Fibroblast of lung (primary cell): ENCODE data around the gene PACRG. TPM values are rescaled to one million over a fixed set of nuclear protein-coding genes. Genes with fewer than 3 reads are reported as not detected.

Experiments used
- DNase-seq, 2 donors: peaks; one replicate each; pipeline versions ENCODE4 v3.0.0 to v3.0.0-alpha.2; 2010; ENCODE audit warnings: low read depth in 2 of 2
- H2AFZ ChIP-seq: 2 replicates; pipeline ENCODE4 v1.5.1; 2012; ENCODE audit warnings: low read length, control low read depth, inconsistent platforms
- H3K27ac ChIP-seq: 2 replicates; pipeline ENCODE4 v1.5.1; 2011; ENCODE audit warnings: low read length, control low read depth; ENCODE audit not compliant: insufficient read depth
- H3K27me3 ChIP-seq: 2 replicates; pipeline ENCODE4 v1.5.1; 2011; ENCODE audit warnings: mild to moderate bottlenecking, low read length; ENCODE audit not compliant: control insufficient read depth, insufficient read depth
- H3K36me3 ChIP-seq: 2 replicates; pipeline ENCODE4 v1.5.1; 2011; ENCODE audit warnings: low read length; ENCODE audit not compliant: control insufficient read depth, insufficient read depth
- H3K4me1 ChIP-seq: 2 replicates; pipeline ENCODE4 v1.5.1; 2011; ENCODE audit warnings: low read length; ENCODE audit not compliant: control insufficient read depth, insufficient read depth; ENCODE audit errors: extremely low read depth
- H3K4me2 ChIP-seq: 2 replicates; pipeline ENCODE4 v1.5.1; 2011; ENCODE audit warnings: low read length, control low read depth; ENCODE audit not compliant: insufficient read depth; ENCODE audit errors: extremely low read depth
- H3K4me3 ChIP-seq, 4 experiments: fragments of 200-600 bp in 1 of 4; sonication (generic) in 1 of 4; replicated peaks in 1 of 4; 2 replicates each; pipeline ENCODE4 v1.5.1; 2011 to 2016; ENCODE audit warnings: low read length in 4 of 4, low read depth in 3 of 4, mild to moderate bottlenecking in 3 of 4, control low read depth in 2 of 4, inconsistent platforms in 1 of 4, mixed read lengths in 1 of 4; ENCODE audit not compliant: insufficient read depth in 1 of 4; ENCODE audit errors: control extremely low read depth in 1 of 4
- H3K79me2 ChIP-seq: 2 replicates; pipeline ENCODE4 v1.5.1; 2012; ENCODE audit warnings: mild to moderate bottlenecking, low read length, inconsistent platforms; ENCODE audit not compliant: control insufficient read depth, insufficient read depth
- H3K9ac ChIP-seq: 2 replicates; pipeline ENCODE4 v1.5.1; 2011; ENCODE audit warnings: mild to moderate bottlenecking, low read length, control low read depth; ENCODE audit not compliant: insufficient read depth
- H3K9me3 ChIP-seq: 2 replicates; pipeline ENCODE4 v1.5.1; 2012; ENCODE audit warnings: low read depth, low read length; ENCODE audit not compliant: control insufficient read depth, insufficient read depth
- H4K20me1 ChIP-seq: 2 replicates; pipeline ENCODE4 v1.5.1; 2011; ENCODE audit warnings: low read length; ENCODE audit not compliant: control insufficient read depth, insufficient read depth; ENCODE audit errors: extremely low read depth
- EZH2 ChIP-seq: IDR thresholded peaks from 2 replicates; pipeline ENCODE4 v1.5.1; 2012; ENCODE audit warnings: low read length, control low read depth, mild to moderate bottlenecking; ENCODE audit errors: missing control alignments
- polyA plus RNA-seq, 2 donors: library from polyadenylated mRNA; depleted of rRNA in 1 of 2; stranded (reverse) in 1 of 2; unstranded in 1 of 2; fragments of >200 nt; gene quantifications; 2 replicates each; pipeline ENCODE4 v1.2.1, GENCODE V29; 2011 to 2012; ENCODE audit warnings: missing spikeins in 1 of 2
- total RNA-seq: library from RNA; depleted of rRNA; stranded (reverse); fragments of >200 nt; gene quantifications from 2 replicates; pipeline ENCODE4 v1.2.1, GENCODE V29; 2014
- TF ChIP-seq, protein P1 (sequence below), 2 donors: IDR thresholded peaks in 1 of 2; conservative IDR thresholded peaks in 1 of 2; 1 replicate in 1 of 2; 2 replicates in 1 of 2; pipeline ENCODE4 v1.5.1; 2011 to 2012; ENCODE audit warnings: low read length in 2 of 2, control low read depth in 1 of 2, inconsistent platforms in 1 of 2, low read depth in 1 of 2, mild to moderate bottlenecking in 1 of 2

Gene PACRG
- total and polyA plus RNA-seq, 2 donors (not counting 1 experiment from before 2014, with no cell fraction given) = 0.30 to 0.66 TPM

- no peak overlapping the region for H2AFZ ChIP-seq
- no peaks in the 10 kb centered on the region for H3K79me2 ChIP-seq
- no peaks in the 10 kb centered on the region for H3K27me3 ChIP-seq
- peaks cover 2% of the 10 kb centered on the region for H3K4me1 ChIP-seq
- DNase-seq = no peak
- no peak overlapping the region for H3K4me3 ChIP-seq
- H3K36me3 ChIP-seq = no peaks in the 10 kb centered on the region
- no peak overlapping the region for H3K4me2 ChIP-seq
- no peak overlapping the region for H3K9ac ChIP-seq
- no peak for TF ChIP-seq EZH2
- no peaks in the 10 kb centered on the region for H3K9me3 ChIP-seq
- H3K27ac ChIP-seq = no peak overlapping the region
- no peaks in the 10 kb centered on the region for H4K20me1 ChIP-seq
Measured at GRCh38 chr6:162730502-162730901, 2.7 kb downstream of the PACRG start.

DNA sequence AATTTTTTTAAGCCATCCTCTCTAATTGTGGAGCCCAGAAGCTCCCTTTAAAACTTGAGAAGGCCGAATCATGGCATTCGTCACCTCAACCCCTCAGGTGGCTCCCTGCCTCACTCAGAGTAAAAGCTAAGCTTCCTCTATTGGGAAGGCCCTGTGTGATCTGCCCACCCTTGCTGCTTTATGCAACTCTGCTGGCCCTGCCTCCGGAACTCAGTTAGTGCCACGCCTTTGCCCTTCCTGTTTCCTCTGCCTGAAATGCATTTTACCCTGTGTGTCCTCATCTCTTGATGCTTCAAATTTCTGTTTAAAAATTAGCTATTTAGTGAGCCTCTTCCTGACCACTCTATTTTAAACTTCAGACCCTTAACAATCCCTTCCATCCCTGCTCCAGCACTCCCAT, 5.7 kb downstream of the PACRG start:
- Histone ChIP-seq H3K79me2 (no peaks in the 10 kb centered on the region), H3K27ac (no peak overlapping the region), H3K4me2 (no peak overlapping the region), H3K4me1 (no peaks in the 10 kb centered on the region), H3K9me3 (no peaks in the 10 kb centered on the region), H4K20me1 (no peaks in the 10 kb centered on the region), H3K27me3 (no peaks in the 10 kb centered on the region), H3K9ac (no peak overlapping the region), H3K4me3 (no peak overlapping the region), H2AFZ (no peak overlapping the region), H3K36me3 (no peaks in the 10 kb centered on the region)
- no peak for DNase-seq
- no peak for TF ChIP-seq EZH2
- TF ChIP-seq, protein P1, sequence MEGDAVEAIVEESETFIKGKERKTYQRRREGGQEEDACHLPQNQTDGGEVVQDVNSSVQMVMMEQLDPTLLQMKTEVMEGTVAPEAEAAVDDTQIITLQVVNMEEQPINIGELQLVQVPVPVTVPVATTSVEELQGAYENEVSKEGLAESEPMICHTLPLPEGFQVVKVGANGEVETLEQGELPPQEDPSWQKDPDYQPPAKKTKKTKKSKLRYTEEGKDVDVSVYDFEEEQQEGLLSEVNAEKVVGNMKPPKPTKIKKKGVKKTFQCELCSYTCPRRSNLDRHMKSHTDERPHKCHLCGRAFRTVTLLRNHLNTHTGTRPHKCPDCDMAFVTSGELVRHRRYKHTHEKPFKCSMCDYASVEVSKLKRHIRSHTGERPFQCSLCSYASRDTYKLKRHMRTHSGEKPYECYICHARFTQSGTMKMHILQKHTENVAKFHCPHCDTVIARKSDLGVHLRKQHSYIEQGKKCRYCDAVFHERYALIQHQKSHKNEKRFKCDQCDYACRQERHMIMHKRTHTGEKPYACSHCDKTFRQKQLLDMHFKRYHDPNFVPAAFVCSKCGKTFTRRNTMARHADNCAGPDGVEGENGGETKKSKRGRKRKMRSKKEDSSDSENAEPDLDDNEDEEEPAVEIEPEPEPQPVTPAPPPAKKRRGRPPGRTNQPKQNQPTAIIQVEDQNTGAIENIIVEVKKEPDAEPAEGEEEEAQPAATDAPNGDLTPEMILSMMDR (conservative IDR thresholded peaks at IDR 0.05 in 1 of 2, IDR thresholded peaks at IDR 0.05 in 1 of 2; ENCODE audit: low read depth in 1 of 2, low read length in 2 of 2) = no peak

GRCh38 chr6:162736961-162737360, 9.2 kb downstream of the PACRG start:
- no peaks in the 10 kb centered on the region for H3K27me3 ChIP-seq
- H2AFZ ChIP-seq = no peak overlapping the region
- peak in 1 of 2 donors; percentile 9 for DNase-seq
- no peak overlapping the region for H3K4me3 ChIP-seq
- no peak overlapping the region for H3K4me2 ChIP-seq
- H3K9ac ChIP-seq = no peak overlapping the region
- H4K20me1 ChIP-seq = no peaks in the 10 kb centered on the region
- H3K9me3 ChIP-seq = no peaks in the 10 kb centered on the region
- TF ChIP-seq, protein P1 (conservative IDR thresholded peaks at IDR 0.05 in 1 of 2, IDR thresholded peaks at IDR 0.05 in 1 of 2; ENCODE audit: low read depth in 1 of 2, low read length in 2 of 2) = peak in 1 of 2 donors; percentile 3
- no peak for TF ChIP-seq EZH2
- no peak overlapping the region for H3K27ac ChIP-seq
- no peaks in the 10 kb centered on the region for H3K79me2 ChIP-seq
- no peaks in the 10 kb centered on the region for H3K4me1 ChIP-seq
- H3K36me3 ChIP-seq = no peaks in the 10 kb centered on the region
